WTC11 (cell line): Measurements from ENCODE around the gene NAA80.

ENCODE experiments used
- CREB1 ChIP-seq: sonication (generic); formaldehyde crosslinking; IDR thresholded peaks from 2 replicates; pipeline ENCODE4 v1.8.0; 2023; ENCODE audit warnings: mild to moderate bottlenecking, missing genetic modification reagents
- TF ChIP-seq, protein P1 (sequence below): sonication (generic); formaldehyde crosslinking; IDR thresholded peaks from 2 replicates; pipeline ENCODE4 v1.8.0; 2022; ENCODE audit warnings: mild to moderate bottlenecking, missing genetic modification reagents
- TF ChIP-seq, protein P2 (sequence below): sonication (generic); formaldehyde crosslinking; IDR thresholded peaks from 2 replicates; pipeline ENCODE4 v1.8.1; 2023; ENCODE audit warnings: mild to moderate bottlenecking, missing genetic modification reagents, moderate library complexity
- TF ChIP-seq, protein P3 (sequence below): fragments of 200-600 bp; IDR thresholded peaks from 2 replicates; pipeline ENCODE4 v1.8.0; 2022; ENCODE audit warnings: antibody characterized with exemption
- TF ChIP-seq, protein P4 (sequence below): sonication (generic); formaldehyde crosslinking; IDR thresholded peaks from 2 replicates; pipeline ENCODE4 v1.8.1; 2023; ENCODE audit warnings: mild to moderate bottlenecking, missing genetic modification reagents, moderate library complexity
- TF ChIP-seq, protein P5 (sequence below): fragments of 250-450 bp; sonication (Bioruptor Pico); IDR thresholded peaks from 2 replicates; pipeline ENCODE4 v1.9.0; 2021; ENCODE audit warnings: mild to moderate bottlenecking

DNA sequence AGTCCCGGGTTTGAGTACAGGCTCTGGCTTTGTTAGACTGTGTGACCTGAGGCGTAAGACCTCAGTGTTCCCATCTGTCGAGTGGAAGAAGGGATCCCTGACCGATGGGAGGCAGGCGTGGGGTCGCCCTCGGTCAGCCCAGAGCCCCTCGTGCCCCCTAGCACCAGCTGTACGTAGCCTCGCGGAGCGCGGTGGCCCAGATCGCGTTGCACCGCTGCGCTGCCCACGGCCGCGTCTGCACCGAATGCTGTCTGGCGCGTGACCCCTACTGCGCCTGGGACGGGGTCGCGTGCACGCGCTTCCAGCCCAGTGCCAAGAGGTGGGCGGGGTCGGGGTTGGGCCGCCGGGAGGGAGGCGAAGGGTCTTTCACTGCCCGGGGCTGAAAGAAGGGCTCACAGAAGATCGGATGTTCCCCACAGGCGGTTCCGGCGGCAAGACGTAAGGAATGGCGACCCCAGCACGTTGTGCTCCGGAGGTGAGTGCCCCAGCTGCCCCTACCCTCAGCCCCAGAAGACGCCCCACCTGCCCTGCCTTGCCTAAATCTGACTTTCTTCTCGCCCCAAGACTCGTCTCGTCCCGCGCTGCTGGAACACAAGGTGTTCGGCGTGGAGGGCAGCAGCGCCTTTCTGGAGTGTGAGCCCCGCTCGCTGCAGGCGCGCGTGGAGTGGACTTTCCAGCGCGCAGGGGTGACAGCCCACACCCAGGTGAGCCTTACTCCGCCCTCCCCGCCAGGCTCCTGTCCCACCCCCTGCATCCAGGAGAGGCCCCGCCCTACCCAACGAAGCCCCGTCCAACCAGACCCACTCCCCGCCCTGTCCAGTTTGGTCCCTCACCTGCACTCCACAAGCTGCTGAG, 23.8 kb downstream of the NAA80 start:
- TF ChIP-seq, protein P1, sequence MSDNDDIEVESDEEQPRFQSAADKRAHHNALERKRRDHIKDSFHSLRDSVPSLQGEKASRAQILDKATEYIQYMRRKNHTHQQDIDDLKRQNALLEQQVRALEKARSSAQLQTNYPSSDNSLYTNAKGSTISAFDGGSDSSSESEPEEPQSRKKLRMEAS, result peak; percentile 78
- TF ChIP-seq CREB1 (CRISPR knock-in tag), result no peak
- TF ChIP-seq, protein P2, sequence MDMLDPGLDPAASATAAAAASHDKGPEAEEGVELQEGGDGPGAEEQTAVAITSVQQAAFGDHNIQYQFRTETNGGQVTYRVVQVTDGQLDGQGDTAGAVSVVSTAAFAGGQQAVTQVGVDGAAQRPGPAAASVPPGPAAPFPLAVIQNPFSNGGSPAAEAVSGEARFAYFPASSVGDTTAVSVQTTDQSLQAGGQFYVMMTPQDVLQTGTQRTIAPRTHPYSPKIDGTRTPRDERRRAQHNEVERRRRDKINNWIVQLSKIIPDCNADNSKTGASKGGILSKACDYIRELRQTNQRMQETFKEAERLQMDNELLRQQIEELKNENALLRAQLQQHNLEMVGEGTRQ (CRISPR knock-in tag), result peak; percentile 52
- TF ChIP-seq, protein P3, sequence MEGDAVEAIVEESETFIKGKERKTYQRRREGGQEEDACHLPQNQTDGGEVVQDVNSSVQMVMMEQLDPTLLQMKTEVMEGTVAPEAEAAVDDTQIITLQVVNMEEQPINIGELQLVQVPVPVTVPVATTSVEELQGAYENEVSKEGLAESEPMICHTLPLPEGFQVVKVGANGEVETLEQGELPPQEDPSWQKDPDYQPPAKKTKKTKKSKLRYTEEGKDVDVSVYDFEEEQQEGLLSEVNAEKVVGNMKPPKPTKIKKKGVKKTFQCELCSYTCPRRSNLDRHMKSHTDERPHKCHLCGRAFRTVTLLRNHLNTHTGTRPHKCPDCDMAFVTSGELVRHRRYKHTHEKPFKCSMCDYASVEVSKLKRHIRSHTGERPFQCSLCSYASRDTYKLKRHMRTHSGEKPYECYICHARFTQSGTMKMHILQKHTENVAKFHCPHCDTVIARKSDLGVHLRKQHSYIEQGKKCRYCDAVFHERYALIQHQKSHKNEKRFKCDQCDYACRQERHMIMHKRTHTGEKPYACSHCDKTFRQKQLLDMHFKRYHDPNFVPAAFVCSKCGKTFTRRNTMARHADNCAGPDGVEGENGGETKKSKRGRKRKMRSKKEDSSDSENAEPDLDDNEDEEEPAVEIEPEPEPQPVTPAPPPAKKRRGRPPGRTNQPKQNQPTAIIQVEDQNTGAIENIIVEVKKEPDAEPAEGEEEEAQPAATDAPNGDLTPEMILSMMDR, result no peak
- TF ChIP-seq, protein P4, sequence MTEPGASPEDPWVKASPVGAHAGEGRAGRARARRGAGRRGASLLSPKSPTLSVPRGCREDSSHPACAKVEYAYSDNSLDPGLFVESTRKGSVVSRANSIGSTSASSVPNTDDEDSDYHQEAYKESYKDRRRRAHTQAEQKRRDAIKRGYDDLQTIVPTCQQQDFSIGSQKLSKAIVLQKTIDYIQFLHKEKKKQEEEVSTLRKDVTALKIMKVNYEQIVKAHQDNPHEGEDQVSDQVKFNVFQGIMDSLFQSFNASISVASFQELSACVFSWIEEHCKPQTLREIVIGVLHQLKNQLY, result no peak
- TF ChIP-seq, protein P5, sequence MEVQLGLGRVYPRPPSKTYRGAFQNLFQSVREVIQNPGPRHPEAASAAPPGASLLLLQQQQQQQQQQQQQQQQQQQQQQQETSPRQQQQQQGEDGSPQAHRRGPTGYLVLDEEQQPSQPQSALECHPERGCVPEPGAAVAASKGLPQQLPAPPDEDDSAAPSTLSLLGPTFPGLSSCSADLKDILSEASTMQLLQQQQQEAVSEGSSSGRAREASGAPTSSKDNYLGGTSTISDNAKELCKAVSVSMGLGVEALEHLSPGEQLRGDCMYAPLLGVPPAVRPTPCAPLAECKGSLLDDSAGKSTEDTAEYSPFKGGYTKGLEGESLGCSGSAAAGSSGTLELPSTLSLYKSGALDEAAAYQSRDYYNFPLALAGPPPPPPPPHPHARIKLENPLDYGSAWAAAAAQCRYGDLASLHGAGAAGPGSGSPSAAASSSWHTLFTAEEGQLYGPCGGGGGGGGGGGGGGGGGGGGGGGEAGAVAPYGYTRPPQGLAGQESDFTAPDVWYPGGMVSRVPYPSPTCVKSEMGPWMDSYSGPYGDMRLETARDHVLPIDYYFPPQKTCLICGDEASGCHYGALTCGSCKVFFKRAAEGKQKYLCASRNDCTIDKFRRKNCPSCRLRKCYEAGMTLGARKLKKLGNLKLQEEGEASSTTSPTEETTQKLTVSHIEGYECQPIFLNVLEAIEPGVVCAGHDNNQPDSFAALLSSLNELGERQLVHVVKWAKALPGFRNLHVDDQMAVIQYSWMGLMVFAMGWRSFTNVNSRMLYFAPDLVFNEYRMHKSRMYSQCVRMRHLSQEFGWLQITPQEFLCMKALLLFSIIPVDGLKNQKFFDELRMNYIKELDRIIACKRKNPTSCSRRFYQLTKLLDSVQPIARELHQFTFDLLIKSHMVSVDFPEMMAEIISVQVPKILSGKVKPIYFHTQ (CRISPR knock-in tag), result no peak
